Measurements from ENCODE around the gene MCUR1.
"Not testable (repeated sequence)": the region's sequence is repeated elsewhere in the genome, so short reads cannot be mapped to it uniquely, and the experiment has no call there.

Gene MCUR1

GRCh38 chr6:13814176-13814937 lies at the start of gene MCUR1:
Gene MCUR1 (minus strand): TSS chr6:13814557. CDS start chr6:13814429, 128 bp downstream.
- DNase-seq = peak; percentile 26

- no peak for DNase-seq
Observed at GRCh38 chr6:13863699-13864155, 49.4 kb upstream of the MCUR1 start.

GRCh38 chr6:13860556-13861185 lies 46.3 kb upstream of the MCUR1 start:
- DNase-seq = not testable (repeated sequence)

- DNase-seq = no peak
Observed at GRCh38 chr6:13859871-13860555, 45.7 kb upstream of the MCUR1 start.

- no peak for DNase-seq
Observed at GRCh38 chr6:13854716-13855250, 40.4 kb upstream of the MCUR1 start.

- no peak for DNase-seq
Observed at GRCh38 chr6:13853871-13854270, 39.5 kb upstream of the MCUR1 start.

GRCh38 chr6:13851803-13852202 lies 37.4 kb upstream of the MCUR1 start:
- no peak for DNase-seq

GRCh38 chr6:13851330-13851729 lies 37.0 kb upstream of the MCUR1 start:
- DNase-seq = no peak

- DNase-seq = not testable (repeated sequence)
Observed at GRCh38 chr6:13850690-13851089, 36.3 kb upstream of the MCUR1 start.

- DNase-seq = no peak
Observed at GRCh38 chr6:13848522-13849150, 34.3 kb upstream of the MCUR1 start.

- no peak for DNase-seq
Observed at GRCh38 chr6:13847326-13848050, 33.1 kb upstream of the MCUR1 start.

- no peak for DNase-seq
Observed at GRCh38 chr6:13846841-13847240, 32.5 kb upstream of the MCUR1 start.

- DNase-seq = no peak
Observed at GRCh38 chr6:13841936-13842335, 27.6 kb upstream of the MCUR1 start.

GRCh38 chr6:13838616-13839015 lies 24.3 kb upstream of the MCUR1 start:
- no peak for DNase-seq

- no peak for DNase-seq
Observed at GRCh38 chr6:13836170-13836569, 21.8 kb upstream of the MCUR1 start.

GRCh38 chr6:13834790-13835189 lies 20.4 kb upstream of the MCUR1 start:
- no peak for DNase-seq

- not testable (repeated sequence) for DNase-seq
Observed at GRCh38 chr6:13834018-13834417, 19.7 kb upstream of the MCUR1 start.

GRCh38 chr6:13832778-13833177 lies 18.4 kb upstream of the MCUR1 start:
- DNase-seq = no peak

GRCh38 chr6:13831615-13832014 lies 17.3 kb upstream of the MCUR1 start:
- DNase-seq = no peak

GRCh38 chr6:13830803-13831202 lies 16.4 kb upstream of the MCUR1 start:
- DNase-seq = no peak

GRCh38 chr6:13829419-13829818 lies 15.1 kb upstream of the MCUR1 start:
- not testable (repeated sequence) for DNase-seq

- not testable (repeated sequence) for DNase-seq
Observed at GRCh38 chr6:13828656-13829301, 14.4 kb upstream of the MCUR1 start.
